Endodermal cell (in vitro differentiated cells): Measurements from ENCODE around the gene STXBP1. TPM values are rescaled to one million over a fixed set of nuclear protein-coding genes. Genes with fewer than 3 reads are reported as not detected.

Source experiments
- DNase-seq: peaks from one replicate; pipeline ENCODE4 v3.0.0-alpha.2; 2017
- H3K27ac ChIP-seq: 2 replicates; pipeline ENCODE4 v1.5.1; 2013; ENCODE audit warnings: mild to moderate bottlenecking, low read depth, low read length, moderate library complexity
- H3K27me3 ChIP-seq: 2 replicates; pipeline ENCODE4 v1.6.1; 2013; ENCODE audit warnings: mild to moderate bottlenecking, low read length, moderate library complexity; ENCODE audit not compliant: insufficient read depth, control insufficient read depth, poor library complexity, severe bottlenecking
- H3K36me3 ChIP-seq: 2 replicates; pipeline ENCODE4 v1.7.0; 2013; ENCODE audit warnings: mild to moderate bottlenecking, low read length, moderate library complexity; ENCODE audit not compliant: control insufficient read depth, insufficient read depth
- H3K4me1 ChIP-seq: one replicate; pipeline ENCODE4 v1.7.0; 2013; ENCODE audit warnings: low read length; ENCODE audit not compliant: control insufficient read depth, insufficient read depth
- H3K4me3 ChIP-seq: 2 replicates; pipeline ENCODE4 v1.5.1; 2013; ENCODE audit warnings: mild to moderate bottlenecking, low read length, moderate library complexity
- H3K9ac ChIP-seq: 2 replicates; pipeline ENCODE4 v1.6.1; 2013; ENCODE audit warnings: mild to moderate bottlenecking, low read length, moderate library complexity; ENCODE audit not compliant: poor library complexity, severe bottlenecking; ENCODE audit errors: extremely low read depth
- H3K9me3 ChIP-seq: 2 replicates; pipeline ENCODE4 v1.6.1; 2013; ENCODE audit warnings: mild to moderate bottlenecking, low read length, moderate library complexity; ENCODE audit not compliant: control insufficient read depth
- H3K27ac Mint-ChIP-seq: 2 replicates; pipeline ENCODE4 v1.8.0; 2020; ENCODE audit warnings: mixed read lengths
- H3K27me3 Mint-ChIP-seq: 2 replicates; pipeline ENCODE4 v1.8.0; 2021; ENCODE audit warnings: mild to moderate bottlenecking, mixed read lengths; ENCODE audit not compliant: insufficient read depth
- H3K36me3 Mint-ChIP-seq: 2 replicates; pipeline ENCODE4 v1.8.0; 2020; ENCODE audit warnings: low read depth, mixed read lengths
- H3K4me1 Mint-ChIP-seq: 2 replicates; pipeline ENCODE4 v1.8.0; 2020; ENCODE audit warnings: mixed read lengths
- H3K4me3 Mint-ChIP-seq: 2 replicates; pipeline ENCODE4 v1.8.0; 2020; ENCODE audit warnings: mild to moderate bottlenecking, moderate library complexity, mixed read lengths
- H3K9me3 Mint-ChIP-seq: 2 replicates; pipeline ENCODE4 v1.8.0; 2020; ENCODE audit warnings: mild to moderate bottlenecking, mixed read lengths
- CTCF ChIP-seq: fragments of 200-600 bp; sonication (generic); conservative IDR thresholded peaks from 2 replicates; pipeline ENCODE4 v1.5.0; 2021; ENCODE audit warnings: antibody characterized with exemption, mild to moderate bottlenecking
- WGBS, 2 experiments: methylation state at CpG; one replicate each; pipeline versions ENCODE4 v1.1.5 to v1.1.7; 2013; ENCODE audit warnings: missing lambda C conversion rate in 2 of 2, mixed read lengths in 1 of 2; ENCODE audit not compliant: insufficient coverage in 1 of 2, insufficient read length in 1 of 2; 5-methylcytosine and 5-hydroxymethylcytosine counted together
- total RNA-seq, 2 donors: library from RNA; stranded (reverse); fragmentation: NEBNext Ultra II Directional in 1 of 2; extraction: Animal tissue kit (Norgen Biotek cat#: 25700) in 1 of 2; gene quantifications; 2 replicates in 1 of 2; 3 replicates in 1 of 2; pipeline ENCODE4 v1.2.1, GENCODE V29; 2021

STXBP1 gene
- total RNA-seq, 2 donors from 2014 or later, result 27.8 to 46.8 TPM

DNA sequence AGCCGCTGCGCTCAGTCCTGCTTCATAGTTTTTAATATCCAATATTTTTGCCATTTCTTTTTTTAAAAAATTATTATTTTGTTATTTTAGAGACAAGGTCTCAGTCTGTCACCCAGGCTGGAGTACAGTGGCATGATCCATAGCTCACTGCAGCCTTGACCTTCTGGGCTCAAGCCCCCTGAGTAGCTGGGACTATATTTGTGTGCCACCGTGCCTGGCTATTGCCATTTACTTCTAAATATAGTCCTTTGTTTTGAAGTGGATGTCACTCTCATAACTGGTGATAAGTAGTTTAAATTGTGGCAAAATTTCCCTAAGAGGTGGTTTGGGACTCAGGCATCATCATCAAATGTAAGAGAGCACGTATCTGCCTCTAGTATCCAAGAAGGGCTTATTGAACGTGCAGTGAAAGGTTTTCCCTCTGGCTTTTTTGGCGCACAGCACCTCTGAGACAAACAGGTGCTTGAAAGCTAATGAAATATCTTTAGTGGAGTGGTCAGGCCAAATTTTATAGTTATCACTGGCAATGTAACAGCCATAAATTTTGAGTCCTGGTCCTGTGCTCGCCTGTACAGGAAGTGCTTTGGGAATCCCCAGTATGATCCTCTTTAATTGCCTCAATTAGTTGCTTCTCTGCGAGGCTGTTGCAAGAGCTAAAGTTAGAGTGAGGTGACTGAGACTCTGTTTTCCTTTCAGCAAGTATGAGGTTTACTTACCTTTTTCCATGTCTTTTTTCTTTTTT lies 14.8 kb downstream of the STXBP1 start:
- H3K4me1 ChIP-seq, result no peaks in the 10 kb centered on the region
- H3K27ac ChIP-seq, result no peak overlapping the region
- H3K9ac ChIP-seq, result no peak overlapping the region
- peaks cover 2% of the 10 kb centered on the region for H3K36me3 Mint-ChIP-seq
- H3K36me3 ChIP-seq, result no peaks in the 10 kb centered on the region
- TF ChIP-seq CTCF, result no peak
- peaks cover 4% of the 10 kb centered on the region for H3K9me3 Mint-ChIP-seq
- no peak overlapping the region for H3K27ac Mint-ChIP-seq
- no peaks in the 10 kb centered on the region for H3K27me3 Mint-ChIP-seq
- H3K4me3 Mint-ChIP-seq, result no peak overlapping the region
- H3K4me3 ChIP-seq, result no peak overlapping the region
- no peaks in the 10 kb centered on the region for H3K9me3 ChIP-seq
- DNase-seq, result no peak
- peaks cover 26% of the 10 kb centered on the region for H3K4me1 Mint-ChIP-seq
- WGBS, 2 experiments, result 93% methylated on average over 4 to 8 of the region's 8 CpGs
- H3K27me3 ChIP-seq, result no peaks in the 10 kb centered on the region

DNA sequence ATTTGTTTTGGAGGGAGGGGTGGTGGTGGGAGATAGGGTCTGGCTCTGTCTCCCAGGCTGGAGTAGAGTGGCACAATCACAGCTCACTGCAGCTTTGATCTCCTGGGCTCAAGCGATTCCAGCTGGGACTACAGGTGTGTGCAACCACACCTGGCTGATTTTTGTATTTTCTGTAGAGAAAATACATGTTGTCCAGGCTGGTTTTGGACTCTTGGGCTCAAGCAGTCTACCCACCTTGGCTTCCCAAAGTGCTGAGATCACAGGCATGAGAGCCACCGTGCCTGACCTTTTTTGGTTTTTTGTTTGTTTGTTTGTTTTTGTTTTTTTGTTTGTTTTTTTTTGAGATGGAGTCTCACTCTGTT lies 15.4 kb downstream of the STXBP1 start:
- Histone ChIP-seq H3K4me3 (no peak overlapping the region), H3K27ac (no peak overlapping the region), H3K9me3 (no peaks in the 10 kb centered on the region), H3K27me3 (no peaks in the 10 kb centered on the region), H3K36me3 (no peaks in the 10 kb centered on the region), H3K9ac (no peak overlapping the region), H3K4me1 (no peaks in the 10 kb centered on the region)
- no peak overlapping the region for H3K27ac Mint-ChIP-seq
- no peak overlapping the region for H3K4me3 Mint-ChIP-seq
- H3K4me1 Mint-ChIP-seq, result peaks cover 24% of the 10 kb centered on the region
- no peaks in the 10 kb centered on the region for H3K27me3 Mint-ChIP-seq
- DNase-seq, result no peak
- WGBS, 2 experiments, result 75 to 95% methylated on average over 1 to 2 of the region's 2 CpGs
- peaks cover 4% of the 10 kb centered on the region for H3K9me3 Mint-ChIP-seq
- peaks cover 2% of the 10 kb centered on the region for H3K36me3 Mint-ChIP-seq
- TF ChIP-seq CTCF, result no peak

GRCh38 chr9:127628758-127629467 lies 16.8 kb downstream of the STXBP1 start:
- Histone ChIP-seq H3K36me3 (no peaks in the 10 kb centered on the region), H3K9me3 (no peaks in the 10 kb centered on the region), H3K9ac (no peak overlapping the region), H3K4me1 (no peaks in the 10 kb centered on the region), H3K4me3 (no peak overlapping the region), H3K27me3 (no peaks in the 10 kb centered on the region), H3K27ac (no peak overlapping the region)
- no peak overlapping the region for H3K4me3 Mint-ChIP-seq
- H3K27me3 Mint-ChIP-seq, result no peaks in the 10 kb centered on the region
- WGBS, 2 experiments, result 86 to 89% methylated on average over 8 to 9 of the region's 9 CpGs
- DNase-seq, result no peak
- peaks cover 4% of the 10 kb centered on the region for H3K9me3 Mint-ChIP-seq
- H3K4me1 Mint-ChIP-seq, result peaks cover 30% of the 10 kb centered on the region
- TF ChIP-seq CTCF, result no peak
- peaks cover 2% of the 10 kb centered on the region for H3K36me3 Mint-ChIP-seq
- peak overlapping the region; percentile 75 for H3K27ac Mint-ChIP-seq
